SK-N-SH treated with all-trans-retinoic acid at 6 μM for 48 hours (cell line): ENCODE results near the gene IL15RA.

ENCODE experiments used
- ATAC-seq: fragments of 200-7000 bp; cut with Tn5 transposase; 3 replicates; pipeline ENCODE4 v1.9.1; 2020; ENCODE audit warnings: mild to moderate bottlenecking, moderate library complexity
- ARNTL ChIP-seq: fragments of 450-650 bp; formaldehyde crosslinking; IDR thresholded peaks from 2 replicates; pipeline ENCODE4 v1.5.0; 2020; ENCODE audit warnings: low read depth, mild to moderate bottlenecking, moderate library complexity, borderline replicate concordance
- CREB5 ChIP-seq: fragments of 250-450 bp; sonication (Bioruptor Pico); IDR thresholded peaks from 2 replicates; pipeline ENCODE4 v1.5.1; 2020; ENCODE audit warnings: low read depth, mild to moderate bottlenecking, moderate library complexity
- CSDC2 ChIP-seq: fragments of 250-450 bp; sonication (Bioruptor Pico); IDR thresholded peaks from 2 replicates; pipeline ENCODE4 v1.5.0; 2020; ENCODE audit warnings: mild to moderate bottlenecking, moderate library complexity
- GLIS3 ChIP-seq: fragments of 250-450 bp; sonication (Bioruptor Pico); IDR thresholded peaks from 2 replicates; pipeline ENCODE4 v1.5.0; 2020; ENCODE audit warnings: mild to moderate bottlenecking, moderate library complexity
- ISL1 ChIP-seq: fragments of 250-450 bp; sonication (Bioruptor Pico); IDR thresholded peaks from 2 replicates; pipeline ENCODE4 v2.1.2; 2022; ENCODE audit warnings: mild to moderate bottlenecking, moderate library complexity
- OSR1 ChIP-seq: fragments of 250-450 bp; sonication (Bioruptor Pico); IDR thresholded peaks from 2 replicates; pipeline ENCODE4 v1.8.0; 2022; ENCODE audit warnings: moderate library complexity, mild to moderate bottlenecking, inconsistent platforms
- PATZ1 ChIP-seq: fragments of 250-450 bp; sonication (Bioruptor Pico); IDR thresholded peaks from 2 replicates; pipeline ENCODE4 v1.8.0; 2020; ENCODE audit warnings: mild to moderate bottlenecking, moderate library complexity, borderline replicate concordance
- PPARA ChIP-seq: fragments of 250-450 bp; sonication (Bioruptor Pico); IDR thresholded peaks from 2 replicates; pipeline ENCODE4 v1.5.0; 2020; ENCODE audit warnings: mild to moderate bottlenecking, borderline replicate concordance
- RARB ChIP-seq: fragments of 250-450 bp; sonication (Bioruptor Pico); IDR thresholded peaks from 2 replicates; pipeline ENCODE4 v1.8.0; 2021; ENCODE audit warnings: mild to moderate bottlenecking, moderate library complexity
- SNAI2 ChIP-seq: fragments of 250-450 bp; sonication (Bioruptor Pico); IDR thresholded peaks from 2 replicates; pipeline ENCODE4 v1.5.0; 2020; ENCODE audit warnings: mild to moderate bottlenecking, moderate library complexity
- TCF4 ChIP-seq: fragments of 250-450 bp; sonication (Bioruptor Pico); IDR thresholded peaks from 2 replicates; pipeline ENCODE4 v1.8.0; 2021; ENCODE audit warnings: mild to moderate bottlenecking, moderate library complexity, borderline replicate concordance
- TOX ChIP-seq: fragments of 250-450 bp; sonication (Bioruptor Pico); IDR thresholded peaks from 2 replicates; pipeline ENCODE4 v1.8.0; 2021; ENCODE audit warnings: mild to moderate bottlenecking, moderate library complexity, borderline replicate concordance
- TSHZ2 ChIP-seq: fragments of 250-450 bp; sonication (Bioruptor Pico); IDR thresholded peaks from 2 replicates; pipeline ENCODE4 v1.5.0; 2020; ENCODE audit warnings: mild to moderate bottlenecking, moderate library complexity
- ZC3H10 ChIP-seq: fragments of 250-450 bp; sonication (Bioruptor Pico); IDR thresholded peaks from 2 replicates; pipeline ENCODE4 v1.5.1; 2021; ENCODE audit warnings: mild to moderate bottlenecking, moderate library complexity
- ZFP3 ChIP-seq: fragments of 250-450 bp; sonication (Bioruptor Pico); IDR thresholded peaks from 2 replicates; pipeline ENCODE4 v1.5.0; 2020; ENCODE audit warnings: mild to moderate bottlenecking, moderate library complexity
- ZFP30 ChIP-seq: fragments of 450-650 bp; formaldehyde crosslinking; IDR thresholded peaks from 2 replicates; pipeline ENCODE4 v1.5.0; 2022; ENCODE audit warnings: mild to moderate bottlenecking, moderate library complexity
- ZNF8 ChIP-seq: fragments of 450-650 bp; formaldehyde crosslinking; IDR thresholded peaks from 2 replicates; pipeline ENCODE4 v1.5.0; 2020; ENCODE audit warnings: mild to moderate bottlenecking, moderate library complexity
- TF ChIP-seq, protein P1 (sequence below): fragments of 250-450 bp; sonication (Bioruptor Pico); IDR thresholded peaks from 2 replicates; pipeline ENCODE4 v1.5.1; 2021; ENCODE audit warnings: mild to moderate bottlenecking, moderate library complexity

Gene IL15RA

GRCh38 chr10:5956146-5956936, 21.0 kb downstream of the IL15RA start (continued):
- TF ChIP-seq, protein P1, sequence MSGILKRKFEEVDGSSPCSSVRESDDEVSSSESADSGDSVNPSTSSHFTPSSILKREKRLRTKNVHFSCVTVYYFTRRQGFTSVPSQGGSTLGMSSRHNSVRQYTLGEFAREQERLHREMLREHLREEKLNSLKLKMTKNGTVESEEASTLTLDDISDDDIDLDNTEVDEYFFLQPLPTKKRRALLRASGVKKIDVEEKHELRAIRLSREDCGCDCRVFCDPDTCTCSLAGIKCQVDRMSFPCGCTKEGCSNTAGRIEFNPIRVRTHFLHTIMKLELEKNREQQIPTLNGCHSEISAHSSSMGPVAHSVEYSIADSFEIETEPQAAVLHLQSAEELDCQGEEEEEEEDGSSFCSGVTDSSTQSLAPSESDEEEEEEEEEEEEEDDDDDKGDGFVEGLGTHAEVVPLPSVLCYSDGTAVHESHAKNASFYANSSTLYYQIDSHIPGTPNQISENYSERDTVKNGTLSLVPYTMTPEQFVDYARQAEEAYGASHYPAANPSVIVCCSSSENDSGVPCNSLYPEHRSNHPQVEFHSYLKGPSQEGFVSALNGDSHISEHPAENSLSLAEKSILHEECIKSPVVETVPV (CRISPR knock-in tag): no peak

GRCh38 chr10:5953676-5954075, 23.7 kb downstream of the IL15RA start:
- no peak for ATAC-seq
- no peak for TF ChIP-seq TCF4 (CRISPR knock-in tag)
- no peak for TF ChIP-seq CSDC2
- TF ChIP-seq ZC3H10 (CRISPR knock-in tag): no peak
- TF ChIP-seq TSHZ2 (CRISPR knock-in tag): no peak
- no peak for TF ChIP-seq GLIS3
- TF ChIP-seq, protein P1 (CRISPR knock-in tag): no peak
- no peak for TF ChIP-seq TOX
- no peak for TF ChIP-seq RARB (CRISPR knock-in tag)
- no peak for TF ChIP-seq OSR1 (CRISPR knock-in tag)
- no peak for TF ChIP-seq ZFP3 (CRISPR knock-in tag)
- no peak for TF ChIP-seq PATZ1 (CRISPR knock-in tag)
- no peak for TF ChIP-seq ZNF8 (CRISPR knock-in tag)
- no peak for TF ChIP-seq ZFP30 (CRISPR knock-in tag)
- TF ChIP-seq SNAI2 (CRISPR knock-in tag): no peak
- no peak for TF ChIP-seq ISL1 (CRISPR knock-in tag)

DNA sequence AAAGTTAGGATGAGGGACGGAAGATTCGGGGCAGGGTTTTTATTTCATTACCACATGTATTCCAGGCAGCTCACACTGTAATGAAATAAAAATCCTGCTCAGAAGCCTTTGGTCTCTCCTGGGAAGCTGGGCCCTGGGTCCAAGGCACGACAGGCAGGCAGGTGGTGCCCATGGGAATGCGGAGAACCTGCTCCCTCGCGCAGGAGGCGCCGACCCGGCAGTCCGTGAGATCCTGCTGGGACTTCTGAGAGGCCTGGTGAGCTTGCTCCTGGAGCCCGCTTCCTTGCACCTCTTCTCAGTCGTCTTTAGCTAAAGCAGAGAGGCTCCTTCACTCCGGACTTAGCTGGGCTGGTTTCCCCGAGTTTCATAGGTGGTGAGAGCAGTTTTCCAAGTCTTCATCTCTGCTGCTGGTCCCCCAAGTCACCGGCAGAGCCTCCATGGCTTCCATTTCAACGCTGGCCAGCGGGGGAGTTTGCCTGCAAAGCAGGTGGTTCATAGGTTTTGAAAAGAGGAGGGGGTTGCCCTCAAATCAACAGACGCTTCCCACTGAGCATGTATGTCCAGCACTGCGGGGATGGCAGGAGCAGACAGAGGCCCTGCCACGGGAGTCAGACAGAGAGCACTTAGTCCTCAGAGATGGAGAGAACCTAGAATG, 24.5 kb downstream of the IL15RA start:
- ATAC-seq: no peak
- no peak for TF ChIP-seq ZFP30 (CRISPR knock-in tag)
- no peak for TF ChIP-seq CREB5 (CRISPR knock-in tag)
- TF ChIP-seq, protein P1 (CRISPR knock-in tag): no peak
- TF ChIP-seq ARNTL (CRISPR knock-in tag): no peak
- TF ChIP-seq PPARA (CRISPR knock-in tag): no peak
- TF ChIP-seq OSR1 (CRISPR knock-in tag): no peak
- no peak for TF ChIP-seq TSHZ2 (CRISPR knock-in tag)
- TF ChIP-seq PATZ1 (CRISPR knock-in tag): no peak
